Measurements from ENCODE around the gene TMEM190. TPM values are rescaled to one million over a fixed set of nuclear protein-coding genes. Genes with fewer than 3 reads are reported as not detected.

TMEM190 gene
- total RNA-seq, 2 donors from 2014 or later = not detected

DNA sequence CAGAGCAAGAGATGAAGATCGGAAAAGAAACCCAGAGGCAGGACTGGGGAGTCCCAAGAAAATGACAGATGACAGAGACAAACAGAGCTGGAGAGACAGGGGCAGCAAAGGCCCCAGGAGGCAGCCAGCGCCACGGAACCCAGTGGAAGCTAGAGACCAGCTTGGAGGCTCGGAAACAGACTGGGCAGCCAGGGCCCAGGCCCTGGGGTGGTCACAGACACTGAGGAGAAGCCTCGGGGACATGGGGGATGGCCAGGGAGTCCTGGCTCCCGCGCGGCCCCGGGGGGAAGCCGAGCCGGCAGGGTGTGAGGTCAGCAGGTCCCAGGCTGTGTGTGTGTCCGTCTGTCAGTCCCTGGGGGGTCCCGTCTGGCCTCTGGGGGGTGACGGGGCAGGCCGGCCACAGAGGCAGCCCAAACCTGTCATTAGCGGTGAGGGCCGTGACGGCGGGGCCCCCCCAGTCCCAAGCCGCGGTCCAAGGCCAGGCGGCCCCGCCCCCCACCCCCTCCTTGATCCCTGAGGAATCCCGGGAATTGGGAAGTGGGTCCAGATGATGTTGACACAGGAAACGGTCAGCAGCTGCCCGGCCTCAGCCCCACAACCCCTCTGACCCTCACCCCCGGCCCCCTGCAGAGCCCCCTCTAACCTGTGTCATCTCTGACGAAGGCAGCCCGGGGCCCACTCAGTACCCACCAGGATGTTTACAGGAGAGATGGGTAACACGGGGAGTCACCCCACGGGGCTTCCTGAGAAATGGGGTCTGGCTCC lies 2.5 kb upstream of the TMEM190 start:
- Histone ChIP-seq H3K4me3 (no peak overlapping the region), H3K4me1 (ENCODE audit: control insufficient read depth in 1 of 2, low read depth in 2 of 2) (peaks cover 0 to 6% of the 10 kb centered on the region in 2 donors), H3K9me3 (no peaks in the 10 kb centered on the region), H3K27me3 (replicated peaks; ENCODE audit: insufficient read depth) (peaks cover 14% of the 10 kb centered on the region), H3K36me3 (no peaks in the 10 kb centered on the region), H3K27ac (no peak overlapping the region)
- DNase-seq (ENCODE audit: low spot score) = no peak
- no peak for ATAC-seq (ENCODE audit: insufficient number of reproducible peaks, low FRiP score, low read depth)
- TF ChIP-seq, protein P1, sequence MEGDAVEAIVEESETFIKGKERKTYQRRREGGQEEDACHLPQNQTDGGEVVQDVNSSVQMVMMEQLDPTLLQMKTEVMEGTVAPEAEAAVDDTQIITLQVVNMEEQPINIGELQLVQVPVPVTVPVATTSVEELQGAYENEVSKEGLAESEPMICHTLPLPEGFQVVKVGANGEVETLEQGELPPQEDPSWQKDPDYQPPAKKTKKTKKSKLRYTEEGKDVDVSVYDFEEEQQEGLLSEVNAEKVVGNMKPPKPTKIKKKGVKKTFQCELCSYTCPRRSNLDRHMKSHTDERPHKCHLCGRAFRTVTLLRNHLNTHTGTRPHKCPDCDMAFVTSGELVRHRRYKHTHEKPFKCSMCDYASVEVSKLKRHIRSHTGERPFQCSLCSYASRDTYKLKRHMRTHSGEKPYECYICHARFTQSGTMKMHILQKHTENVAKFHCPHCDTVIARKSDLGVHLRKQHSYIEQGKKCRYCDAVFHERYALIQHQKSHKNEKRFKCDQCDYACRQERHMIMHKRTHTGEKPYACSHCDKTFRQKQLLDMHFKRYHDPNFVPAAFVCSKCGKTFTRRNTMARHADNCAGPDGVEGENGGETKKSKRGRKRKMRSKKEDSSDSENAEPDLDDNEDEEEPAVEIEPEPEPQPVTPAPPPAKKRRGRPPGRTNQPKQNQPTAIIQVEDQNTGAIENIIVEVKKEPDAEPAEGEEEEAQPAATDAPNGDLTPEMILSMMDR (IDR thresholded peaks at IDR 0.05) = no peak

DNA sequence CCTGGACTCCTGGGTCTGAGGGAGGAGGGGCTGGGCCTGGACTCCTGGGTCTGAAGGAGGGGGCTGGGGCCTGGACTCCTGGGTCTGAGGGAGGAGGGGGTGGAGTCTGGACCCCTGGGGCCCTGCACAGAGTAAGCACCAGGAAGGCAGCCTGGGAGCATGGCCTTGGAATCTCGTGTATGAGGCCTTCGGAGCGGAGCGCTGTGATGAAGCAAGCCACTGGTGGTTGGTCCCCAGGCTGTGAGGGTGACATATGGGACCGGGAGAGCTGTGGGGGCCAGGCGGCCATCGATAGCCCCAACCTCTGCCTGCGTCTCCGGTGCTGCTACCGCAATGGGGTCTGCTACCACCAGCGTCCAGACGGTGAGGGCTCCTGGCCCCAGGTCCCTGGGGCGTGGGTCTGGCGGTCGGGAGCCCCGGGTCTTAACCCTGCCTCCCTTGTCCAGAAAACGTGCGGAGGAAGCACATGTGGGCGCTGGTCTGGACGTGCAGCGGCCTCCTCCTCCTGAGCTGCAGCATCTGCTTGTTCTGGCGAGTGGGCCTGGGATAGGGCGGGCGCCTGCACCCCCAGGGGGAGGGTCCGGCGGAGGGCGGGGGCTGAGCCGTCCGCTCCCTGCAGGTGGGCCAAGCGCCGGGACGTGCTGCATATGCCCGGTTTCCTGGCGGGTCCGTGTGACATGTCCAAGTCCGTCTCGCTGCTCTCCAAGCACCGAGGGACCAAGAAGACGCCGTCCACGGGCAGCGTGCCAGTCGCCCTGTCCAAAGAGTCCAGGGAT lies 918 bp downstream of the TMEM190 start:
- Histone ChIP-seq H3K4me1 (ENCODE audit: control insufficient read depth in 1 of 2, low read depth in 2 of 2) (no peaks in the 10 kb centered on the region), H3K9me3 (no peaks in the 10 kb centered on the region), H3K27ac (no peak overlapping the region), H3K27me3 (replicated peaks; ENCODE audit: insufficient read depth) (peaks cover 8% of the 10 kb centered on the region), H3K4me3 (no peak overlapping the region), H3K36me3 (no peaks in the 10 kb centered on the region)
- no peak for DNase-seq (ENCODE audit: low spot score)
- TF ChIP-seq, protein P1 (IDR thresholded peaks at IDR 0.05) = no peak
- ATAC-seq (ENCODE audit: insufficient number of reproducible peaks, low FRiP score, low read depth) = no peak

DNA sequence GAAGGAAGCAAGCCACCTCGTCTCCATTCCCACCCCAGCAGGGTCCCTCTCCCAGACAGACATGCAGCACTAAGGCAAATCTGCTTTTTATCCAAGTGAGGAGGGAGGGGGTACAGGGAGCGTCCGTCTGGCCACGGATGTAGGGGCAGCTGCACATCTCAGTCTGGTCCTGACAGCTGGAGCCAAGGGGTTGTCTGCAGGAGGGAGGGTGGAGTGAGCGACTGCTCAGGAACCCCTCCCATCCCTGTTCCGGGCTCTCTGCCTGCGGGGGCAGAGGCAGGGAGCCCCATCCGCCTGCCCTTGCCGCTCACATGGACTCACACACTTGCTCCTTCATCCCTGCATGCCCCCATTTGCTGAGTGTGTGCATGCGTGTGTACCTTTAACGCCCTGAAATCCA lies 2.5 kb downstream of the TMEM190 start:
- ATAC-seq (ENCODE audit: insufficient number of reproducible peaks, low FRiP score, low read depth) (no peak), DNase-seq (ENCODE audit: low spot score) (no peak)
- TF ChIP-seq, protein P1 (IDR thresholded peaks at IDR 0.05) = no peak
- peaks cover 8% of the 10 kb centered on the region for H3K27me3 ChIP-seq (replicated peaks; ENCODE audit: insufficient read depth)
- H3K4me3 ChIP-seq = no peak overlapping the region
- H3K9me3 ChIP-seq = no peaks in the 10 kb centered on the region
- no peak overlapping the region for H3K27ac ChIP-seq
- H3K4me1 ChIP-seq (ENCODE audit: control insufficient read depth in 1 of 2, low read depth in 2 of 2) = peaks cover 4 to 5% of the 10 kb centered on the region in 2 donors
- no peaks in the 10 kb centered on the region for H3K36me3 ChIP-seq

DNA sequence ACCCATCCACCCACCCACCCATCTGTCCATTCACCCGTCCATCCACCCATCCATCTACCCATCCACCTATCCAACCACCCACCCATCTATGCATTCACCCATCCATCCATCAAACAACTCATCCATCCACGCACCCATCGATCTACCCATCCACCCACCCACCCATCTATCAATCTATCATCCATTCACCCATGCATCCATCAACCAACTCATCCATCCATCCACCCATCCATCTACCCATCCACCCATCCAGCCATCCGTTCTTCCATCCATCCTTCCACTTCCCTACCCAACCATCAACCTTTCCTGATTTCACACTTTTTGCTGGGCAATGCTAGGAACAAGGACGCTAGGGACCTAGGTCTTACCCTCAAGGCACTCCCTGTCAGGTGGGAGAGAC lies 5.4 kb downstream of the TMEM190 start:
- no peak for ATAC-seq (ENCODE audit: insufficient number of reproducible peaks, low FRiP score, low read depth)
- TF ChIP-seq, protein P1 (IDR thresholded peaks at IDR 0.05) = no peak
- DNase-seq (ENCODE audit: low spot score) = no peak
- Histone ChIP-seq H3K9me3 (no peaks in the 10 kb centered on the region), H3K27ac (no peak overlapping the region), H3K27me3 (replicated peaks; ENCODE audit: insufficient read depth) (no peaks in the 10 kb centered on the region), H3K36me3 (no peaks in the 10 kb centered on the region), H3K4me1 (ENCODE audit: control insufficient read depth in 1 of 2, low read depth in 2 of 2) (peaks cover 18 to 24% of the 10 kb centered on the region in 2 donors), H3K4me3 (no peak overlapping the region)

DNA sequence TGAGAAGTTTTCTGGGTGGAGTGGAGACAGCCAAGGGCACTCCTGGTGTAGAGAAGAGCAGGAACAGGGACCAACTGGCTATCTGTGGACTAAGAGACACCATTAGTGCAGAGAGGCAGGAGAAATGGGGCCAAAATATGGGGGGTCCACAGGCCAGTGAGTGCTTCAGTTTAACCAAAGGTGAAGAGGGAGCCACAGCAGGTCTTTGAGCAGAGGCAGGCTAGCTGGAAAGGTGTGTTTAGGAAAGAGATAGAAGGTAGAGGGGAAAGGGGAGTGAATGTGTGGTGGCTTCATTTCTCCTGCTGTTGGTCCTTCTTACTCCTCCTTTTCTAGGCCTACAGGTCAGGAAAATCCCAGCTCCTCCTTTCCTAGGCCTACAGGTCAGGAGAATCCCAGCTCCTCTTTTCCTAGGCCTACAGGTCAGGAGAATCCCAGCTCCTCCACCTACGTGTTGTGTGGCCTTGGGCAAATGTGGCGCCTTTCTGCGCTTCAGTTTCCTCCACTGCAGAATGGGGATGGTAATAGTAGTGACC lies 6.0 kb downstream of the TMEM190 start:
- Histone ChIP-seq H3K9me3 (no peaks in the 10 kb centered on the region), H3K27ac (no peak overlapping the region), H3K4me1 (ENCODE audit: control insufficient read depth in 1 of 2, low read depth in 2 of 2) (peaks cover 24 to 29% of the 10 kb centered on the region in 2 donors), H3K27me3 (replicated peaks; ENCODE audit: insufficient read depth) (no peaks in the 10 kb centered on the region), H3K36me3 (peaks cover 2% of the 10 kb centered on the region), H3K4me3 (no peak overlapping the region)
- DNase-seq (ENCODE audit: low spot score) (no peak), ATAC-seq (ENCODE audit: insufficient number of reproducible peaks, low FRiP score, low read depth) (no peak)
- TF ChIP-seq, protein P1 (IDR thresholded peaks at IDR 0.05) = no peak
